GM12878 (cell line): ENCODE results near the gene MUC20. TPM values are rescaled to one million over a fixed set of nuclear protein-coding genes. Genes with fewer than 3 reads are reported as not detected.
"Not testable (repeated sequence)": the region's sequence is repeated elsewhere in the genome, so short reads cannot be mapped to it uniquely, and the experiment has no call there.

Experiments used
- ATAC-seq: fragments of 200-7000 bp; cut with Tn5 transposase; 3 replicates; pipeline ENCODE4 v1.9.1; 2020; ENCODE audit warnings: mild to moderate bottlenecking, moderate library complexity
- BruUV-seq: library from RNA; stranded (reverse); fragments of 400-500 nt; replicated peaks from 2 replicates; lab custom pipeline; 2021; lab: Mats Ljungman, UMichigan
- CTCF ChIA-PET: fragments of 300-600 bp; sonication (Branson Sonifier 250); formaldehyde crosslinking; extraction: SDS; loops from one replicate; lab custom pipeline; 2021; ENCODE audit warnings: inconsistent platforms; lab: Yijun Ruan, JAX
- POLR2A ChIA-PET: fragments of 350-600 bp; formaldehyde crosslinking; extraction: SDS; loops from one replicate; lab custom pipeline; 2021; ENCODE audit warnings: inconsistent platforms; lab: Charles Lee
- RAD21 ChIA-PET: fragments of 300-600 bp; sonication (Branson Sonifier 250); formaldehyde crosslinking; loops from one replicate; lab custom pipeline; 2023; ENCODE audit warnings: antibody characterized with exemption; ENCODE audit not compliant: unreplicated experiment; lab: Charles Lee
- SMC1A ChIA-PET: fragments of 300-600 bp; sonication (Branson Sonifier 250); formaldehyde crosslinking; loops from one replicate; lab custom pipeline; 2023; ENCODE audit not compliant: unreplicated experiment, uncharacterized antibody; lab: Charles Lee
- DNase-seq: peaks from one replicate; pipeline ENCODE4 v3.0.0-alpha.2; 2011; ENCODE audit warnings: low read depth, low spot score
- FAIRE-seq: peaks from 3 replicates; lab custom pipeline; 2011; peaks lifted over from hg19 to GRCh38; lab: Jason Lieb, UNC
- H2AFZ ChIP-seq: 2 replicates; pipeline ENCODE4 v1.6.0; 2011; ENCODE audit warnings: low read depth, low read length, control low read depth; ENCODE audit not compliant: control insufficient read depth
- H3K27ac ChIP-seq: 2 replicates; pipeline ENCODE4 v1.5.1; 2011; ENCODE audit warnings: control low read depth; ENCODE audit not compliant: control insufficient read depth, insufficient read depth
- H3K27me3 ChIP-seq, 2 experiments: replicated peaks in 1 of 2; 2 replicates each; pipeline versions ENCODE4 v1.6.0 to v1.6.1; 2011; ENCODE audit warnings: low read length in 1 of 2; ENCODE audit not compliant: control insufficient read depth in 2 of 2, insufficient read depth in 2 of 2
- H3K36me3 ChIP-seq, 2 experiments: 2 replicates each; pipeline ENCODE4 v1.5.1; 2011; ENCODE audit warnings: low read length in 1 of 2; ENCODE audit not compliant: control insufficient read depth in 2 of 2, insufficient read depth in 2 of 2
- H3K4me1 ChIP-seq: 2 replicates; pipeline ENCODE4 v1.6.1; 2011; ENCODE audit warnings: mild to moderate bottlenecking, low read length, moderate library complexity, mixed read lengths; ENCODE audit not compliant: control insufficient read depth, insufficient read depth
- H3K4me2 ChIP-seq: 2 replicates; pipeline ENCODE4 v1.6.0; 2011; ENCODE audit warnings: control low read depth; ENCODE audit not compliant: control insufficient read depth, insufficient read depth
- H3K4me3 ChIP-seq: fragments of 200-600 bp; sonication (generic); 2 replicates; pipeline ENCODE4 v1.5.1; 2016
- H3K79me2 ChIP-seq: 2 replicates; pipeline ENCODE4 v1.6.0; 2011; ENCODE audit warnings: low read length; ENCODE audit not compliant: control insufficient read depth, insufficient read depth
- H3K9ac ChIP-seq: 2 replicates; pipeline ENCODE4 v1.8.0; 2011; ENCODE audit warnings: low read length, control low read depth, mixed read lengths; ENCODE audit not compliant: control insufficient read depth, insufficient read depth
- H3K9me3 ChIP-seq: replicated peaks from 3 replicates; pipeline ENCODE4 v1.5.1; 2011; ENCODE audit warnings: mild to moderate bottlenecking, low read length; ENCODE audit not compliant: control insufficient read depth, insufficient read depth
- H4K20me1 ChIP-seq: 2 replicates; pipeline ENCODE4 v1.6.0; 2011; ENCODE audit not compliant: control insufficient read depth, insufficient read depth
- WGBS: methylation state at CpG from one replicate; pipeline ENCODE4 v1.1.6; 2016; ENCODE audit warnings: low lambda C conversion rate; ENCODE audit not compliant: insufficient replicate concordance, insufficient coverage; ENCODE audit errors: missing lambda C conversion rate; 5-methylcytosine and 5-hydroxymethylcytosine counted together
- in situ Hi-C: fragments of 300-500 bp; cut with MboI; formaldehyde crosslinking; loops from 9 replicates; pipeline ENCODE4 v1.14.3; 2018; ENCODE audit warnings: mixed read lengths
- intact Hi-C: fragments of 100-400 bp; cut with micrococcal nuclease; formaldehyde crosslinking; loops from one replicate; pipeline ENCODE4 v1.14.2; 2022; ENCODE audit not compliant: unreplicated experiment
- polyA plus RNA-seq, 11 experiments: library from polyadenylated mRNA; depleted of rRNA in 4 of 11; unstranded in 6 of 11; stranded (reverse) in 5 of 11; fragments of >200 nt; fragmentation: Nextera tagmentation in 4 of 11; fragmentation: Illumina TruSeq in 1 of 11; extraction: Ambion mirVana in 4 of 11; extraction: Trizol in 1 of 11; gene quantifications; 1 replicate in 1 of 11; 2 replicates in 10 of 11; pipeline versions ENCODE4 v1.2.1 to v1.2.3, GENCODE V29; 2011 to 2016; ENCODE audit warnings: inconsistent platforms in 2 of 11, missing spikeins in 2 of 11, low read depth in 1 of 11
- total RNA-seq, 4 experiments: library from RNA; depleted of rRNA in 3 of 4; stranded (reverse); fragments of >200 nt in 3 of 4; fragmentation: Illumina TruSeq in 1 of 4; extraction: Trizol in 1 of 4; gene quantifications; 2 replicates each; pipeline versions ENCODE4 v1.2.1 to v1.2.3, GENCODE V29; 2013 to 2021

Gene MUC20
- total and polyA plus RNA-seq, 10 of the 15 experiments (the other 5 are each of a cell fraction or from before 2014, with no cell fraction given) = 0.04 to 0.46 (median 0.17) TPM; not detected in 3

DNA sequence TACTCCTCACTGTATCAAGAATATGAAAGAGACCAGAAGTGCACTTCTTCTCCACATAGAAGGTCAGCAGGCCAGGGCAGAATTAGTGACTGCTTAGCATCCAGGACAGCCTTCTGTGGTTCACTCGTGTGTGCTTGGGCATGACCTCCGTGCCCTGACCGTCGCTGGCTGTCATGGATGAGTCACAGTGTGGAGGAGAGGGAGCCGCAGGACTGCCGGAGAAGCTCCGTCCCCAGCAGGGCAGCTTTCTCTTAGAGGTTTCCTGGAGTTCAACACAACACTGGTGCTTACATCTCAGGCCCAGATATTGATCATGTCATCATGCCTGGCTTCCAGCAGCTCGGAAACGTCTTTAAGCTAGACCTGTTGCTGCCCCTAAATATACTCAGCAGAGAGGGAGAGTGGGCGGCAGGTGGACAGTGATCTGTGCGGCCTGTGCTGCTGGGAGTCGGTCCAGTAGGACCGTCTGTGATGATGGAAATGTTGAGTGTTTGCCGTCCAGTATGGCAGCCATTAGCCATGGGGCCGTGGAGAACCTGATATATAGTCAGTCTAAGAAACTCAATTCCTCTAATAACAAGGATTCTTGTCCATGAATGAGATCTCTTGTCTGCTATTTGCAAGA, 42.3 kb upstream of the MUC20 start:
- H4K20me1 ChIP-seq, H3K27me3 ChIP-seq, H3K4me2 ChIP-seq, FAIRE-seq, DNase-seq, RAD21 ChIA-PET, POLR2A ChIA-PET, SMC1A ChIA-PET, intact Hi-C loops, H3K27ac ChIP-seq, H3K9me3 ChIP-seq, H3K79me2 ChIP-seq, H3K4me1 ChIP-seq, H3K36me3 ChIP-seq, BruUV-seq, H3K9ac ChIP-seq, in situ Hi-C loops, ATAC-seq, CTCF ChIA-PET, H2AFZ ChIP-seq, H3K4me3 ChIP-seq: not testable (repeated sequence)
- WGBS = 90% methylated on average over 15 of the region's 15 CpGs

DNA sequence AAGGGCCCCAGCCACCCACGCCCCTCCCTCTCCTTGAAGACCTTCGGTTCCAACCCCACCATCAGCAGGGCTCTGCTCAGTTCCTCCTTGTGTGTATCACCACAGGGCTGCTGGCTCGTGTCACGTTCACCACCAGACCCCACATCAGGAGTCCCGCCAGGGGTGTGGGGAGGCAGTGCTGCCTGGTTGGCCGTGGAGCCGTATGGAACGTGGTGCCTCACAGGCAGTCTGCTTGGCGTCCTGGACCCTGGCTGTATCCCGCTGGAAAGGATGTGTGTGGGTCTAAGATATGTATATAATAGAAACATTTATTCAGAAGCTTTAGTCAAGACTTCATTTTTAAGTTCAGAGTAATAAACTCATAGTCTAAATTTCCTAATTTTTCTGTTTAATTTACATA, 40.1 kb upstream of the MUC20 start:
- intact Hi-C loops, POLR2A ChIA-PET, DNase-seq: not testable (repeated sequence)

DNA sequence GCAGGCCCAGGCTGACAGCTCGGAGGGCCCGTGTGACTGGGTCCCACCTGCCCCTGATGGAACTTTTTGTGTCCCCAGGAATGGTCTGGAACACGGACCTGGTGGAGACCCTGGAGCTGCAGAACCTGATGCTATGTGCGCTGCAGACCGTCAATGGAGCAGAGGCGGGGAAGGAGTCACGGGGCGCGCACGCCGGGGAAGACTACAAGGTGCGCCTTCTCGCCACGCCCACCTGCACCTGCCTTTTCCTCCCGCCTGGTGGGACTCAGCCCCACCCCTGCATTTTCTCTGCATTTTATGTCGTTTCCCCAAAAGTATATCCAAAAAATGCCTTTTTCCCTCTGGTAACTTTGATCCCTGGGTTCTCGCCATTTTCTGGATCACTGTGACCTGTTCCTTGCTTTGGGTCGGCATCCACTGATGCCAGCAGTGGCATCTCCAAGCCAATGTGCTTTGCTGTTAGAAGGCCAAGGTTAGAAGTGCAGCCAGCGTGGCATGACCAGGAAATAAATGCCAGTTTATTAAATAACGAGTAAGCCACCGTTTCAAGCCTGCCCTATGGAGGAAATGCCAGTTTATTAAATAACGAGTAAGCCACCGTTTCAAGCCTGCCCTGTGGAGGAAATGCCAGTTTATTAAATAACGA, 39.2 kb upstream of the MUC20 start:
- BruUV-seq, H3K27ac ChIP-seq, H4K20me1 ChIP-seq, H3K27me3 ChIP-seq, CTCF ChIA-PET, FAIRE-seq, H3K9me3 ChIP-seq, DNase-seq, H2AFZ ChIP-seq, ATAC-seq, H3K36me3 ChIP-seq, H3K4me3 ChIP-seq, POLR2A ChIA-PET, H3K4me2 ChIP-seq, H3K9ac ChIP-seq, intact Hi-C loops, RAD21 ChIA-PET, H3K4me1 ChIP-seq, SMC1A ChIA-PET, in situ Hi-C loops, H3K79me2 ChIP-seq: not testable (repeated sequence)
- WGBS = 96% methylated on average over 3 of the region's 24 CpGs

More for the DNA sequence above, 40.1 kb upstream of the MUC20 start:
- H3K36me3 ChIP-seq, H3K4me2 ChIP-seq, H3K4me1 ChIP-seq, ATAC-seq, SMC1A ChIA-PET, H4K20me1 ChIP-seq, H3K27me3 ChIP-seq, in situ Hi-C loops, H3K27ac ChIP-seq, FAIRE-seq, H3K9ac ChIP-seq, H2AFZ ChIP-seq, H3K9me3 ChIP-seq, CTCF ChIA-PET, BruUV-seq, RAD21 ChIA-PET, H3K4me3 ChIP-seq, H3K79me2 ChIP-seq: not testable (repeated sequence)
- WGBS = 98% methylated on average over 7 of the region's 10 CpGs

DNA sequence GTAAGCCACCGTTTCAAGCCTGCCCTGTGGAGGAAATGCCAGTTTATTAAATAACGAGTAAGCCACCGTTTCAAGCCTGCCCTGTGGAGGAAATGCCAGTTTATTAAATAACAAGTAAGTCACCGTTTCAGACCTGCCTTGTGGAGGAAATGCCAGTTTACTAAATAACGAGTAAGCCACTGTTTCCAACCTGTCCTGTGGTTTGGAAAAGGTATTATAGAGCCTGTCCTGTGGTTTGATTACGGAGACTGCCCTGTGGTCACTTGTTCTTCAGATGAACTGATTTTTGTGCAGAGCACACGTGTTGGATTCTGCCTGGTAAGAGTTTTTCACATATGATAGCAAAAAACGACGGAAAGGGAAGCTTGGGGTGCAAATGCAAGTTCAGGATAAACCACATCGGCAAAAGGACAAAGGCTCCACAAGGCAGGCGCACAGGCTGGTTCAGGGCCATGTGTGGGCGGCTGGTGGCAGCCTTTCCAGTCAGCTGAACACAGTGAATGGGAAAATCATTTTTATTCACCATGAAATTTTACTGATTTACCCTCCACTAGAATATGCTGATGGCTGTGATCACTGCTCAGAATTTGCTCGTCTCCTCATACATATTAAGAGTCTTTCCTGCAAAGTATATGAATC, 38.6 kb upstream of the MUC20 start:
- intact Hi-C loops, H3K27ac ChIP-seq, RAD21 ChIA-PET, DNase-seq, H3K4me1 ChIP-seq, H3K4me3 ChIP-seq, H4K20me1 ChIP-seq, H3K9me3 ChIP-seq, H3K4me2 ChIP-seq, H3K79me2 ChIP-seq, CTCF ChIA-PET, BruUV-seq, H3K27me3 ChIP-seq, in situ Hi-C loops, SMC1A ChIA-PET, ATAC-seq, FAIRE-seq, POLR2A ChIA-PET, H3K36me3 ChIP-seq, H3K9ac ChIP-seq, H2AFZ ChIP-seq: not testable (repeated sequence)
- WGBS = 86% methylated on average over 13 of the region's 13 CpGs
